Esophagus (tissue), 2 donors: Measurements from ENCODE around the gene PBRM1. TPM values are rescaled to one million over a fixed set of nuclear protein-coding genes. Genes with fewer than 3 reads are reported as not detected.

Experiments
- H3K27ac ChIP-seq, 2 donors: one replicate each; pipeline ENCODE4 v1.5.1; 2013; ENCODE audit warnings: low read depth in 2 of 2, mild to moderate bottlenecking in 2 of 2, inconsistent platforms in 1 of 2, low read length in 1 of 2, moderate library complexity in 1 of 2
- H3K27me3 ChIP-seq, 2 donors: one replicate each; pipeline ENCODE4 v1.6.1; 2013; ENCODE audit warnings: low read length in 2 of 2, control low read depth in 1 of 2, mild to moderate bottlenecking in 1 of 2; ENCODE audit not compliant: insufficient read depth in 2 of 2, control insufficient read depth in 1 of 2
- H3K36me3 ChIP-seq, 2 donors: one replicate each; pipeline ENCODE4 v1.6.1; 2013; ENCODE audit warnings: low read length in 1 of 2; ENCODE audit not compliant: control insufficient read depth in 2 of 2, insufficient read depth in 2 of 2
- H3K4me1 ChIP-seq, 2 donors: one replicate each; pipeline ENCODE4 v1.6.1; 2013; ENCODE audit warnings: low read length in 1 of 2; ENCODE audit not compliant: control insufficient read depth in 2 of 2, insufficient read depth in 2 of 2
- H3K4me3 ChIP-seq, 2 donors: one replicate each; pipeline ENCODE4 v1.5.1; 2013; ENCODE audit warnings: low read length in 2 of 2, mild to moderate bottlenecking in 2 of 2, low read depth in 1 of 2, moderate library complexity in 1 of 2
- H3K9me3 ChIP-seq, 2 donors: one replicate each; pipeline ENCODE4 v1.6.1; 2013; ENCODE audit warnings: mild to moderate bottlenecking in 2 of 2, low read depth in 1 of 2, low read length in 1 of 2, moderate library complexity in 1 of 2; ENCODE audit not compliant: control insufficient read depth in 2 of 2, insufficient read depth in 1 of 2
- WGBS, 2 donors: extraction: QIAGEN DNeasy Blood & Tissue Kit; methylation state at CpG; one replicate each; pipeline ENCODE4 v1.1.7; 2013; 5-methylcytosine and 5-hydroxymethylcytosine counted together
- polyA plus RNA-seq, 2 donors: library from polyadenylated mRNA; stranded (reverse); fragments of 200-250 nt; gene quantifications; one replicate each; pipeline ENCODE4 v1.2.3, GENCODE V29; 2013
- donor health status: healthy with polysubstance abuse.
- donor health status: Bipolar disorder and iron deficiency.

Gene PBRM1
- polyA plus RNA-seq, 2 donors: 8.3 to 12.0 TPM

GRCh38 chr3:52645549-52645948 is 40.2 kb downstream of the PBRM1 start:
- Histone ChIP-seq H3K36me3 (peaks cover 5 to 7% of the 10 kb centered on the region in 2 donors), H3K4me1 (no peaks in the 10 kb centered on the region), H3K4me3 (no peak overlapping the region), H3K9me3 (no peaks in the 10 kb centered on the region), H3K27me3 (no peaks in the 10 kb centered on the region), H3K27ac (no peak overlapping the region)
- WGBS, 2 donors: 94 to 97% methylated on average over 6 of the region's 6 CpGs

- H3K27me3 ChIP-seq: no peaks in the 10 kb centered on the region
- WGBS, 2 donors: 42 to 44% methylated on average over 4 of the region's 4 CpGs
- no peak overlapping the region for H3K4me3 ChIP-seq
- H3K9me3 ChIP-seq: no peaks in the 10 kb centered on the region
- peaks cover 4 to 5% of the 10 kb centered on the region in 2 donors for H3K36me3 ChIP-seq
- peaks cover 0 to 3% of the 10 kb centered on the region in 2 donors for H3K4me1 ChIP-seq
- H3K27ac ChIP-seq: peak overlapping the region in 1 of 2 donors; percentile 22
Measured at GRCh38 chr3:52636673-52637072, 49.0 kb downstream of the PBRM1 start.

DNA sequence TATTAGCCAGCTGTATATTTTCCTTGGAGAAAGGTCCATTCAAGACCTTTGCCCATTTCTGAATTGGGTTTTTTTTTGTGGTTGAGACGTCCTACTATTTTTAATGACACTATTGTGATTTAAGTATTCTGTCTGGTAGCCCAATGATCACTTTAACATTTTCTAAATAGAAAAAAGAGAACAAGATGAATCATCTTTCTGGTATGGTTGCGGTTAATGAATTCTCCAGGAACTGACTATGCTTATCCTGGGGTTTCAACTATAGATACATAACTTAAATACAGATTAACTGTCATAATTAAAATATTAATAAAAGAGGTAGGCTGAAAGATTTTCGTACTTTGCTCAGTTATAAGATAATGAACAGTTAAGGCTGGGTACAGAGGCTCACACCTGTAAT is 51.9 kb downstream of the PBRM1 start:
- WGBS, 2 donors: 92 to 95% methylated on average over 3 of the region's 3 CpGs

DNA sequence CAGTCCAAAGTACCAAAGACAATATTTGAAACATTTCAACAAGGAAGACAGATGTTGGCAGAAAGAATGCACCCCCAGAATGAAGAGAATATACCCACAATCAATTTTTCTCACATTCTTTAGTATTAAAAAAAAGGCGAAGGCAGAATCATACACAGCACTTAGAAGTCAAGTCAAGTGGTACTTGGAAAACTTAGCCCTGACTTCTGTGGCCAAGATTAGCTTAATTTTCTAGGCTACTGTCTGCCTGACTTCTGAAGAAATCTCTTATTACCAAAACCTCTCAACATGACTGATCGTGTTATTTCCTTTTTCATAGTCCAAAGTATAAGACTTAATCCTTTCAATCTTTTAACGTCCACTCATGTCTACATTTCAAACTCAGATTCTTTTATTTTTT is 60.7 kb downstream of the PBRM1 start:
- H3K36me3 ChIP-seq: peaks cover 0 to 5% of the 10 kb centered on the region in 2 donors
- no peak overlapping the region for H3K27ac ChIP-seq
- H3K4me3 ChIP-seq: no peak overlapping the region
- no peaks in the 10 kb centered on the region for H3K4me1 ChIP-seq
- no peaks in the 10 kb centered on the region for H3K9me3 ChIP-seq
- no peaks in the 10 kb centered on the region for H3K27me3 ChIP-seq
- WGBS, 2 donors: 84 to 85% methylated on average over 3 of the region's 3 CpGs

More for the DNA sequence above, 51.9 kb downstream of the PBRM1 start:
- Histone ChIP-seq H3K4me3 (no peak overlapping the region), H3K4me1 (peaks cover 0 to 3% of the 10 kb centered on the region in 2 donors), H3K9me3 (no peaks in the 10 kb centered on the region), H3K36me3 (peaks cover 4 to 5% of the 10 kb centered on the region in 2 donors), H3K27me3 (no peaks in the 10 kb centered on the region), H3K27ac (no peak overlapping the region)

GRCh38 chr3:52623234-52623792 is 62.4 kb downstream of the PBRM1 start:
- Histone ChIP-seq H3K9me3 (no peaks in the 10 kb centered on the region), H3K27ac (no peak overlapping the region), H3K4me3 (no peak overlapping the region), H3K36me3 (peaks cover 0 to 5% of the 10 kb centered on the region in 2 donors), H3K4me1 (no peaks in the 10 kb centered on the region), H3K27me3 (no peaks in the 10 kb centered on the region)
- WGBS, 2 donors: 66 to 70% methylated on average over 2 of the region's 2 CpGs

DNA sequence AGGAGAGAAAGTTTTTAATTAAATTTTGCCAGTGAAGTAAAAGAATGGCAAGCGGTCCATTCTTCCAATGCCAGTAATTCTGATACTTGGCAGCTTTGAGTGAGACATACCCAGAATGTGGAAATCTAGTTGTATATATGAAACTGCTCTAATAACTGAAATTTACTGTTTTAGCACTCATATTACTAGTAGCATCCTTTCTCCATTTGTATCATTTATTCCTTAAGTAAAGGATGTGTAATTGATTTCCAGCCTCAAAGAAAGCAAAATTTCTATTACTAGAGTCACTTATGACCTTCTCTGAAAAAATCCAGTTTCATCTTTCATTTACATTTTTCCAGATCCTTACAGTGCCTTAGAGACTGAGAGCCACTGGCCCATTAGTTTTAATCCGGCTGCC is 65.1 kb downstream of the PBRM1 start:
- Histone ChIP-seq H3K9me3 (no peaks in the 10 kb centered on the region), H3K27ac (no peak overlapping the region), H3K4me1 (no peaks in the 10 kb centered on the region), H3K27me3 (no peaks in the 10 kb centered on the region), H3K4me3 (no peak overlapping the region), H3K36me3 (peaks cover 0 to 3% of the 10 kb centered on the region in 2 donors)
- WGBS, 2 donors: 88 to 89% methylated on average over 2 of the region's 2 CpGs

GRCh38 chr3:52615166-52615565 is 70.5 kb downstream of the PBRM1 start:
- Histone ChIP-seq H3K4me1 (no peaks in the 10 kb centered on the region), H3K4me3 (no peak overlapping the region), H3K27me3 (no peaks in the 10 kb centered on the region), H3K9me3 (no peaks in the 10 kb centered on the region), H3K27ac (no peak overlapping the region), H3K36me3 (peaks cover 0 to 4% of the 10 kb centered on the region in 2 donors)

- peaks cover 0 to 4% of the 10 kb centered on the region in 2 donors for H3K36me3 ChIP-seq
- H3K27ac ChIP-seq: no peak overlapping the region
- 97% methylated on average over 3 of the region's 3 CpGs for WGBS, 2 donors
- no peaks in the 10 kb centered on the region for H3K27me3 ChIP-seq
- H3K4me1 ChIP-seq: no peaks in the 10 kb centered on the region
- no peak overlapping the region for H3K4me3 ChIP-seq
- H3K9me3 ChIP-seq: no peaks in the 10 kb centered on the region
Measured at GRCh38 chr3:52614689-52615088, 71.0 kb downstream of the PBRM1 start.

DNA sequence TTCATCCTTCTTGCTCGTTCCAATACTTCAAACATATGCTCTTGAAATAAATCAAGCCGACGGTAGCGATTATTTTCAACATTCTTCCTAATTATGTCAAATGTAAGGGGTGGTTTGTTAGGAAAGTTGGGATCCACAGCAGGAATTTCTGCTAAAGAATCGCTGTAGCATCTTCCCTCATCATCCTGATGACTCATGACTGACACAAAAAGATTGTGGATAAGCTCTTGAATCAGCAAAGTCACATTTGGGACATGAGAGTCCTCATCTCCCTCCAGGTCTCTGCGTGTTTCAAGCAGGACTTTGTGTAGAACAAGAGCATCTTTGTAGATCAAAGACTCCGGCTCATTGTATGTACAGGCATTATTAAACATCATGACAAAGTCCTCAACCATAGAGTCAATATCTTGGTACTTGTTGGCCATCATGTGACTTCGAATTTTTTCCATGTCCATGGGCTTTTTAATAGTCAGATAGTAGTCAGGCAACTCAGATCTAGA is 76.3 kb downstream of the PBRM1 start:
- Histone ChIP-seq H3K4me3 (no peak overlapping the region), H3K36me3 (peaks cover 0 to 4% of the 10 kb centered on the region in 2 donors), H3K4me1 (no peaks in the 10 kb centered on the region), H3K27me3 (no peaks in the 10 kb centered on the region), H3K9me3 (no peaks in the 10 kb centered on the region), H3K27ac (no peak overlapping the region)
- WGBS, 2 donors: 95 to 96% methylated on average over 8 of the region's 8 CpGs

DNA sequence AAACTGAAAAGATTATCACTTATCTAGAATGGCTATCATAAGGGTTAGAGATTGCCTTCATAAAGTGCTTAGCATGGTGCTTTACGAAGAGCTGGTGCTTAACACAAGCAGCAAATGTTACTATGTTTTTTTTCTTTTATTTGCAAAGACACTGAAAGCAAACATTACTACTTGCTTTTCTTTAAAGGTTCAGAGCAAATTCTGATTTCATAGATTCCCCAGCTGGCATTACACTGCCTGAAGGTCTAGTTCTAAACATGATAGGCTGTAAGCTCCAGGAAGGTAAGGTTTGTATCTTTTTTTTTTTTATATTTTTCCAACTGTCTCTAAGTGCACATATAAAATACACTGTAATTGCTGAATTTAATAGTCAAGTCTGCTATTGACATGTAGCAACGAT is 77.4 kb downstream of the PBRM1 start:
- Histone ChIP-seq H3K4me3 (no peak overlapping the region), H3K36me3 (peaks cover 0 to 4% of the 10 kb centered on the region in 2 donors), H3K4me1 (no peaks in the 10 kb centered on the region), H3K9me3 (no peaks in the 10 kb centered on the region), H3K27me3 (no peaks in the 10 kb centered on the region), H3K27ac (no peak overlapping the region)
- WGBS, 2 donors: 89 to 95% methylated on average over 2 of the region's 2 CpGs
